Stimulated activated CD4-positive, alpha-beta T cell treated with anti-CD3 and anti-CD28 coated beads, Interleukin-4, amount 100 ng/mL, for 24 hours (primary cell): ENCODE data around the gene MAIP1.

Source experiments
- DNase-seq: peaks from one replicate; pipeline ENCODE4 v3.0.0-alpha.2; 2020

Gene MAIP1

DNA sequence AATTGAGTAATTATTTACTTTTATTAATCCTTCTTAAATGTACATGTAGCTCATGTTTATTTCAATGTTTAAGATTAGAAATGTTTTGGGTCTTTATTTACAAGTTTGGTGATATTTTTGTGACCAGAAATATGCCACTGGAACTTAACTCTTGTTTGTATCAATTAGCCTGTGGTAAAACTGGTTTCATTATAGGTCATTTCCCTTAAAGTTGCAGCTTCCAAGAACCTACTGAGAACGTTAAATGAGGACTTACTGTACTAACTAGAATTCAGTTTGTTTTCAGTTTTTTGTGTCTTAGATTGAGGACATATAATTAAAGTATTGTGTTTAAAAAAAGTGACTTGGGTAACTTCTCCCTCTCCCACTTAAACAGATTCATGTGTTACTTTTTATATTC is 4.4 kb upstream of the MAIP1 start:
- no peak for DNase-seq

DNA sequence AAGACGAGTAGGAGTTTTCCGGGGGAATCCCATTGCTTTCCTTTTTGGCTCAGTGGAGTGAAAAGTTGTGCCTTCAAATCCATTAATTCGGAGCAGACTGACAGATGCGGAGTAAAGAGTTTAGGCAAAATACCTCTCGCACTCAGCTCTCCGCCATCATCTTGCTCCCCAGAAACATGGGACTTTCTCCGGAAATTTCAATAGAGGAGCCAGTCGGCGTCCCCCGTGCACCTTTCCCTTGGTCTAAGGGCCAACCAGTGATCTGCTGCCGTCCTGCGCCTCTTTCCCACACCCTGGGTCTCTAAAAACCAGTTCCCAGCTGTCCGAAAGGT is 409 bp upstream of the MAIP1 start:
- no peak for DNase-seq

DNA sequence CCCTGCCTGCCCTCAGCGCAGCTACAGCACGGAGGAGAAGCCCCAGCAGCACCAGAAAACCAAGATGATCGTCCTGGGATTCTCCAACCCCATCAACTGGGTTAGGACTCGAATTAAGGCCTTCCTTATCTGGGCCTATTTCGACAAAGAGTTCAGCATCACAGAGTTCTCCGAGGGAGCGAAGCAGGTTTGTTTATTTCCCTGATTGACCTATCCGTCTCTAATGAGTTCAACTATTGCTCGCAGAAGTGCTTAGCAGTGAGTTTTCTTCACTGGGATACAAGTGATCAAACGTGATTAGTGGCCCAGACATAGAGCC is 639 bp downstream of the MAIP1 start:
- no peak for DNase-seq

DNA sequence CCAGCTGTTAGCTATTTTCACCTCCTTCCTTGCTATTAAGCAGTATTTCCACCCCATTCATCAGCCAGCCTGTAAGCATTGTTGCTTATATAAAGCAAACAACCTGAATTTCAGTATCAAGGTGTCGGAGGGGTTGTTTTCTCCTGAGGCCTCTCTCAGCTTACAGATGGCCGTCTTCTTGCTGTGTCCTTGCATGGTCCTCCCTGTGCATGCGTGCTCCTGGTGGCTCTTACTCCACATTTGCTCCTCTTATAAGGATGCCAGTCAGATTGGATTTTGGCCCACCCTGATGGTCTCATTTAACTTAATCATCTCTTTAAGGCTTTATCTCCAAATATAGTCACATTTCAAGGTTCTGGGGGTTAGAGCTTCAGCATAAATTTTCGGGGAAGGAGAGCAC is 2.6 kb downstream of the MAIP1 start:
- DNase-seq: no peak

DNA sequence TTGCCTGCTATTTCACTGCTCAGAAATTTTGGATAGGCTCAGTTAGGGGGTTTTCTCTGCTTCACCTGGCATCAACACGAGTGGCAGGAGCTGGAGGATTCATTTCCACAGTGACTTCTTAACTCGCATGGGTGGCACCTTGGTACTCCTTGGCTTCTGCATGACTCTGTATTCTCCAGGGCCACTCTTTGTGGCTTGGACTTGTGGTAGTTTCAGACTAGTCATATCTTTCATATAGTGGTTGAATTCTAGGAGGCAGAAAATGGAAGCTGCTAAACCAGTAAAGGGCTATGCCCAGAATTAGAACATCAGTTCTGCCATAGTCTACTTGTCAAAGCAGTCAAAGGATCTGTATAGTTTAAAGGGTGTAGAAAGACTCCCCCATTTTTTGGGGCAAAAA is 6.8 kb downstream of the MAIP1 start:
- no peak for DNase-seq

DNA sequence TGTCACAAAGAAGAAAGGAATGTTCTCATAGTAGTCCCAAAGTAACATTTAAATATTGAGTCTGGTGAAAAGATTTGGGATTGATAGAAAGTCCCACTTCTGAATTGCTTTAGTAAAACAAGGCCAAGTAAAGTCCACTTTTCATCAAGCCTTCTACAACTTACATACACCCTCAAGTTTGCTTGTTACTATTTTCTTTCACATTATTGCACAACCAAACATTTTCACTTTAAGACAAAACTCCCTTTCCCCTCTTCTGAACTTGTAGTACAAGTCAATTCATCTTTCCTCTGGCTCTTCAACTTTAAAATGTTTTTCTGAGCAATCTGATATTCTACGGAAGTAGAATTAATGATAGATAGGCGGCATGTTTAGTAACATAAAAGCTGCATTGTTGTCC is 11.0 kb downstream of the MAIP1 start:
- DNase-seq: no peak

DNA sequence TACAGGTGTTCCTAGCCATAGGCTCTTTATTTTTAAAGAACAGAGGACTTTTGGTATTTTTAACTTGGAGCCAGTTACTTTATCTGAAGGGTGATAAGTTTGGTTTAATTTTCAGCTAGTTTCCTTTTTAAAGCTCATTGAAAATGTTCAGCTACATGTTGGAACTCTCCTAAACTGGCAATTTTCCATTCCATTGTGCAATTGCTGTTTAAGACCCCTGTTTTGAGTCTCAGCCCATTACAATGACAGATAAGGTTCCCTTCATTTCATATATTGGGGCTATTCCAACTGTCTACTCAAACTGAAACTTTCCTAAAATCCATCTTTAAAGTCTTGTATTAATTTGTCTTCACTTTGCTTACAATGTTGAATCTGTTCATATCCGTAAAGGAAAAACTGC is 11.6 kb downstream of the MAIP1 start:
- no peak for DNase-seq

DNA sequence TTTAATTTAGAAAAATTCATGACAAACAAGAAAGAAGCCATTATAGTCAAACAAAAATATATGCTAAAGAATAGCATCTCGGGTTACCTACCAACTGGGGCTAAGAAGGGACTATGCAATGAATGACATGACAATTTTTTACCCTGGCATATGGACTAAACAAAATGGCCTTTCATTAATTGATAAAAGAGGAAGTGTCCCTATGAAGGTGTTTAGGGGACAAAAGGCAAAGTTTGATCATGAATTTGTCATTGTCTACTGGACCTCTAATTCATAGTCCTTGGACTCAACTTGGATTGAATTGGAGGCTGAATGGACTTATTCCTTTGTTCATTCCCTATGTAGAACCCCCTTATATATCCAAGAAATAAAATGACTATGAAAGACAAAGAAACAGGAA is 12.7 kb downstream of the MAIP1 start:
- no peak for DNase-seq

DNA sequence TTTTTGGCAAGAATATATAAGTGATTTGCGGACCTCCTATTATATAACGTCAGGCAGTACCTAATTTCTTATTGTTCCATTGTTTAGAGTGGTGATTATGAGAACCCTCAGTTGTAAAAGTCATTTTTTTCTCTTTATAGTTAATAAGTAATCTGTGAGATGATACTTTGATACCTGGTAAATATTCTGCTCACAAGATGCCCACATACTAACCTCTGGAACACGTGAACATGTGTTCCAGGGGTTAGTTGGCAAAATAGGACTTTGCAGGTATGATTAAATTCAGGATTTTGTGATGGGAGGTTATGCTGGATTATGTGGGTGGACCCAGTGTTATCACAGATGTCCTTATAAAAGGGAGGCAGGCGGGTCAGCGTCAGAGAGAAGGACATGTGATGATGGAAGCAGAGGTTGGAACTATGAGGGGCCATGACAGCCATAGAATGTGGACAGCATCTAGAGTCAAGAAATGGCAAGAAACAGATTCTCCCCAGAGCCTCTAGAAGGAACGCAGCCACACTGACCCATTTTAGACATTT is 16.8 kb downstream of the MAIP1 start:
- no peak for DNase-seq

DNA sequence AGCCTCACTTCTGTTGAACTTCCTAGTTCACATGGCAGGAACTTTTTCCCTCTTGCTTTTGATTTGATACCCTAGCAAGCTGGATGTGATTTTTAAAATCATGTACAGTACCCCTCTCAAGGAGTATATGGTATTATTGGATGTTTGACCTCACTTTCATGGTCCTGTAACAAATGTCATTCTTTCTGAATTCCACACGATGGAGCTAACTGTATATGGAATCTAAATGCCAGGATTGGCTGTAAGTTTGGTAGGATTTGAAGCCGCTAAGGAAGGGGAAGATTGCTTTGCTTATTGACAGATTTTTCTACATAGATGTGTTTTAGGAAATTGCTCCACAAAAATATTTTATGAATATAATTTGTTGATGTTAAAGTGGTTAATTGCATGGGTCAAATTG is 18.3 kb downstream of the MAIP1 start:
- no peak for DNase-seq

DNA sequence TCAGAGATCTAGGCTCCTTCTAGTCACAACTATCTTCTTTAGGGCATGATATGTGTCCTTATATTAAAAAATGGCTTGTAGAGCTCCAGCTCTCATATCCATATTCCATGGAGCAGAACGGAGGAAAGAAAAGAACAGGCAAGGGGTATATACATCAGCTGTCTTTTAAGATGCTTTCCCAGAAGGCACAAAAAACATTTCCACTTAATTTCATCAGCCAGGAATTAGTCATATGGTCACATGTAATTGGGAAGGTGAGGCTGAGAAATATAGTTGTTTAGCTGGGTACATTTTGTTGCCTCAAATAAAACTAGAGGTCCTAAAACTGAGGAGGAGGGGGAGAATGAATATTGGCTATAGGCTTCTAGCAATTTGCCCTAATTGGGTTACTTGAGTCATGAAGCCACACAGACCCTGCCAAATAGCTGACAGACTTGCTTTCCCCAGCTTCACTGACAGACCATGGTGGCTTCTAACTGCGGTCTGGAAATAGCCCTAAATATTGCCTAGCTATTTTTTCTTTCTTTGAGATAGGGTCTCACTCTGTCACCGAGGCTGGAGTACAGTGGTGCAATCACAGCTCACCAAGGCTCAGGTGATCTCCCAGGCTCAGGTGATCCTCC is 20.0 kb downstream of the MAIP1 start:
- DNase-seq: no peak

DNA sequence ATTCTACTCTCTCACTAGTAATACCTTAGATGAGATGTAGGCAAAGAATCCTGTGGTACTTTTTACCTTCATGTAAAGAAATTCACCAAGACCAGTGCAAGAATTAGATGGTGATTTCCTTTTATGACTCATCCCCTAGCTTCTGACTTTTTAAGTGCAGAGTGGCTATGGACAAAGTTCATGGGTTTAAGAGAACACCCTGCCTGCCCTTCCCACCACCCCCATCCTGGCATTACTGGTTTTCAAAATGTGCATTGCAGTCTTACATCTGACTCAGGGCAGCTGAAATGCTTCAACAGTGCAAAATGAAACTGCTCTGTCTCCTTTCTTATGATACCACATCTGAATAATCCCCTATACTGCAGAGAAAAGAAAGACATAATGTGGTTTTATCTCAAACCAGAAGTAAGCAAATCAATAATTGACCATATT is 22.6 kb downstream of the MAIP1 start:
- peak; percentile 37 for DNase-seq

DNA sequence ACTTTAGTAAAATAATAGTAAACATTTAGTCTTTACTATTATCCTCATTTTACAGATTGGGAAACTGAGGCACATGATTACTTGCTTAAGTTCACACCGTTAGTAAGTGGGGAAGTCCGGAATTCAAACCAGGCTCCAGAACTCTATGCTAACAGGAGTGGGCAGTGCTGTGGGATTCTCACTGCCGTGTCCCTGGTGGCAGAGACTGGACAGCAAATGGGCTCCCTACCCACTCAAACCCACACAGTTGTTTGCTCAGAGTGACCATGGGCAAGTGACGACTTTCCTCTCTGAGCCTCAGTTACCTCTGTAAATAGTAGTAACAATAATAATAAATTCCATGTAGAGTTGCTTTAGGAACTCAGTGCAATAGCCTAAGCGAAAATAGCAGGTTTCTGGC is 24.0 kb downstream of the MAIP1 start:
- no peak for DNase-seq

DNA sequence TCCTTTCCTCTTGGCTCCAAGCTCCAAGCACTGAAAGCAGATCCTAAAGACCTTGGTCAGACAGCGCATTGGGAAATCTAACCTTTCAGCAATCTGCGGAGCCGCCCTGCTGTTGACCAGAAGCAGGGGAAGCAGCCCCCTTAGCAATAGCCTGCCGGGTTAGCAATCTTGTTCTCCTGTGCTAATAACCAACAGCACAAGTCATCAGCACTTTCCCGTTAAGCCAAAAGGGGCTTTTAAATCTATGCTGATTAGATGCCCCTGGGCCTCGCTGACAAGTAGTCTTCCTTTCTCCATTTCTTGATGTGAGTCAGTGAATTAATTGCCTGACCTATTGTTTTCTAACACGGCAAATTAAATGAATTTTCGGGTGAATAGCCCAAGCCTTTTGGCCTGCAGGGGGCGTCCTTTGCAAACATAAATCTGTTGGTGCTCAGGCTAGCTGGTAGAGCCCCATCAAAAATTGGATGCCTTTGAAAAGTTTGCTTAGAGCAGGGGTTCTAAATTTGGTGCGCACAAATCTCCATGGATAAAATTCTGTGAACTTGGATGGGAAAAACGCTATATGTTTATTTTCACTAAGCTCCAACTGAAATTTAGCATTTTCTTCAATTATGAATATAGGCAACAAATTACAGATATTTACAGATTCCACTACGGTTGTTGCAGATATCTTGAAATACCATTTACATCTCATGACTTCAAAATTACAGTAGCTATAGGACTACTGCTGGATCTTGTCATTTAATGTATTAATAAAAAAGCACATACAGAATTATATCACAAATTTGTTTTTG is 24.6 kb downstream of the MAIP1 start:
- peak; percentile 87 for DNase-seq

DNA sequence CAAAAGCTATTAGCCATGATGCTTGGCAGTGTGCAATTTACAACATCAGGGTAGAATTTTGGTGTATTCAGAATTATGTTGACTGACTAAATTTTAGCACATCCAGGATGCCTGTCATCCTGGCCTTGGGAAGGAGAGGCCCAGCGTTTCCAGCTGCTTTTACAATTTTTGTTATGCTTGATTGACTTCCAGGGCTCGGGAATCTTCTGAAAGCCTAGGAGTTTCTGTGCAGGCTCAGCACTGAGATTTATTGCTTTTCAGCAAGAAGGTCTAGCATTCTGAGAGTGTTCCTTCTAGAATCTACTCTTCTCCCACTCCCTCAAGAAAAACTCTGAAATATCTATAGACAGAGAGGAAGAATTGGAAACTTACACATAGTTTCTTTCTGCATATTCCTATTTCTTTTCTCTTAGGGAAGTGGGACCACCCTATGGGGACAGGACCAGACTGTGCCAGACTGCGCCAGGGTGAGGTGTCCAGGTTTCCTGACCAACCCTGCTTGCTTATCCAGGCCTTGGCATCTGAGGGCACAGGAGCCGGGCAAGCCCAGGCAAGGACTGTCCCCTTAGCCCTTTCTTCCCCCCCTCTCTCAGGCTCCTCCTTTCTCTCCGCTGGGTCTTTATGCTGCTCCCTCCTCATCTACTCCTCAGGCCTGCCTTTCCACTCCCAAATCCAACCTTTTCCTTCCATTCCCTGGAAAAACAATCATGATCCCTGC is 26.9 kb downstream of the MAIP1 start:
- DNase-seq: no peak

DNA sequence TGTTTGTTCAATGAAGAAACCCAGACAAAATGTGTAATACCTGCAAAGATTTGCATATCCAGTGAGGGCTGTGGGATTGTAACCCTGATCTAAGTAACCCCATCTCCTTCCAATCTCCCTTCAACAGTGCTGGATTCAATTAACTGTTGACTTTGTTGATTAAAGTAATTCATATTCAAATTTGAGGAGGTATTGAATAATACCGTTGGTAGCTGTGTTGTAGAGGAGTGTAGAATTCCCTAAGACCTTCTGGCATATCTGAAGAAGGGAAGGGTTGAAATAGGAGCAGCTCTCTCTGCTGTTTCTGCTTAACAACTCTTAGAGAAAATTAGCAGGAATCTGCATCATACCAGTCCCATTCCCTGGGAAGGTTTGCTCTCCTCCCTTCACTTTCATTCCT is 28.2 kb downstream of the MAIP1 start:
- no peak for DNase-seq

DNA sequence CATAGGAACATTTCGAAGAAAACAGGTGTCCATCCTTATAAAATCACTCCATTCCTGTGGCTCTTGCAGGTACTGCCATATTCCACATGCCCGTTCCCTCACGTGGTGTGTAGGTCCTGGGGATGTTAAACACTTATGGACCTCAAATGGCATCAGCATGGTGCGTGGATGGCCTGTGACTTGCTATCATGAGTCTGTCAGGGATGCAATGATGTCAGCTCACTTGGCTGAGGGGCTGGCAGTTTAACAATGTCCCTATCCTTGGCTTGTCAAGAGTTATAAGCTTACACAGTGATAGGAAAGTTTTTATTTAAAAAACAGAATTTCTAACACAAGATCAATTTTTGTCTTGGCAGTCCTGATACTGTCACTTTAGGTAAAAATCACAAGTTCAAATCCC is 28.8 kb downstream of the MAIP1 start:
- DNase-seq: no peak

DNA sequence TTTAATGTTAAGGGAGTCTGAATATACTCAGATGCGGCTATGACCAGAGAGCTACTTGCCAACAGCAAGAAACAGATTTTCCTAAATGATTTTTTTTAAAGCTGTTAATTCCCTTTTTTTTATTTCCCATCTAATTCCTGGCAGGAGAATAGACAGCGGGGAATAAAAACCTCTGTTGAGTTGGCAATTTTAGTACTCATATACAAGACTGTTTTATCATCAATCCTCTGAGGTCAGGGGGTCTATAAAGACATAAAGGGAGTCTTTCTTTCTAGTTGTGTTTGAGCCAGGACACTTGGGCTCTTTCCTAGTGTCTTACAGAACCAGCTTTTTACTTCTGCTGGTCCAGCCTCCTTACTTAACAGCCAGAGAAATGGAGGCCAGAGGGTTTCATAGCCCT is 29.4 kb downstream of the MAIP1 start:
- DNase-seq: no peak

DNA sequence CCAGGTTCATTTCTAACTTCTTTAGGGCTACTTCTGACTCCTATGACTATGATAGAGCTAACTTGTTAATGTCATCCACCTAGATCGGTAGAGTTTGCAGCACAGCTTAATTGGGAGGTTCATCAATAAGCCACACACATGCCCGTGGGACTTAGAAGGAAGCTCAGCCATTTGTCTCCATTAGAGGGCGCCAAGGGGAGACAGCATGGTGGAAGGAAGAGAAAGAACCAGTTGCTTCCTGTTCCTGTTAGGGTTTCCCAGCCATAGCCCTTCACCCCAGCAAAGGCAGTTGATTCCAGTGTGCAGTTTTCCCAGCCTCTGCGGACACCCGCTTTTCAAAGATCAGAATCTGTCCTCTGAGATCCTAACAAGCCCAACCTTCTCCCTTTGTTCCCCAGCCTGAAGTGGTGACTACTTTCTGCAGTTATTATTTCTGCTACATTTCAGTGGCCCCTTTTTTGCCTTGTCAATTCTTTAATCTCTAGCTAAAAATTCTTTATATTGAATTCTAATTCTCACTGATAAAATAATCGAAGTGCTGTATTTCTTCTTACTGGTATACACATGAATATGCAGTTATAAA is 30.3 kb downstream of the MAIP1 start:
- peak; percentile 63 for DNase-seq

DNA sequence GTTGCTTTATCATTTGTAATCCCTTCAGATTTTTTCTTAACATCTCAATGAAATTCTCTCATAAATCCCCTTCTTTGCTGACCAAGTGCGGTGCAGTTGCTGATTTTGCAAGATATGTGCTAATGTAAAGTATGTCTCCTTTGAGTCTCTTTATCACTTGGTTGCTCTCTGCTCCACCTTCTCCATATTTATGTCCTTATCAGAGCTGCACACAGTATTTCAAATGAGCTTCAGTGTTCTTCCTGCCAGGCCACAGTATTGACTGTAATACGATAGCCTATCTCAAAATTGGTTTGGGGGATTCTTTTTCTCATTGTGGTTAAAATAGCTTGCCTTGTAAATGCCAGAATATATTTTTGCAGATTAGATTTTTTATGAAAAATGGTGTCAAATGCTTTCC is 32.2 kb downstream of the MAIP1 start:
- DNase-seq: no peak

DNA sequence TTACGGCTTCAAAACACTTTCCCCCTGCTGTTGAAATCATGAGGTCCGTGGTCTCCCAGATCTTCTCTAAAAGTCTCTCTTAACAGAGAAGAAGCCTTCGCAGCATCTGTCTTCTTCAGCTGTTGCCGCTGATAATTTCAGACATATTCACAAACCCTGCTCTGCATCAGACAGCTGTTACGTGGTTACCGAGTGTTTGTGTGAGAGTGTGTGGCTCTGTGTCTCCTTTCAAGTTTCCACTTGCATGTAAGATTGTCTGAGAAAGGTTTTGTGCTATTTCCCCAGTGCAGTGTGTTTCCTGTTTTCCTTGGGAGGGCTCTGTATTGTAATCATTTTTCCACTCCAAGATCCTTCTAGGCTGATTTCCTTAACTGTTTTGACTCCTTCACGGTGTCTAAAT is 32.8 kb downstream of the MAIP1 start:
- DNase-seq: no peak

DNA sequence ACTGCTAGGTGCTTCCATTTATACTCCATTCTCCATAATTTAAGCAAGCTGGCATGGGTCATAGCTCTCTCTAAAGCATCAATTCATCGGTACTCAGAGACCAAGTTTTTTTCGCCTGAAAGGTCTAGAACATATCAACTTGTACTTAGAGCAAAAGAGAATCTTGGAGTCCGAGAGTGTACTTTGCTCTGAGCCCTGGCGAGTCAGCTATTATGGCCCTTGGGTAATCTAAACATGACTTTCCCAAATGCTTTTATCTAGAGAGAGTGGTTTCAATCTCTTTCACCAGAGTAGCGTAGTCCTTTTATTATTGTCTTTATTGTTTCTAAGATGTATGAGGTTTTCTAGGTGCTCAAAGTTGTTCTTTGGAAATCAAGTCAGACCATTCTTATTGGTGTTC is 34.4 kb downstream of the MAIP1 start:
- DNase-seq: no peak

DNA sequence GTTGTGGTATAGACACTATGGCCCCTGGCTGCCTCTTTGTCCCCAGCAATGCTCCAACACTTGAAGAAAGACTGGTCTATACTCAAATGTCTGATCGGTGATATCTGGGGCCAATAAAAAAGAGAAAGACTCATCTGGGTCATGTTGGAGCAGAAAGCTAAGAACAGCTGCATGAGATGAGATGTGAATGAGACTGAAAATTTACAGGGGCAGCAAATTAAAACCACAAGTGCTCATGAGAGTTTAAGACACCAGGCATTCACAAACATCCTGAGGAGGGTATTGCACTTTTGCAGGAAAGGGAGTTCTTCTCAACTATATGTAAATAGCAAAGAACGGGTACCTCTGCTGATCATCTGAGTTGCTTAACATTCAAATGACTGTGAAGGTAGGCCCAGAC is 36.3 kb downstream of the MAIP1 start:
- DNase-seq: no peak

DNA sequence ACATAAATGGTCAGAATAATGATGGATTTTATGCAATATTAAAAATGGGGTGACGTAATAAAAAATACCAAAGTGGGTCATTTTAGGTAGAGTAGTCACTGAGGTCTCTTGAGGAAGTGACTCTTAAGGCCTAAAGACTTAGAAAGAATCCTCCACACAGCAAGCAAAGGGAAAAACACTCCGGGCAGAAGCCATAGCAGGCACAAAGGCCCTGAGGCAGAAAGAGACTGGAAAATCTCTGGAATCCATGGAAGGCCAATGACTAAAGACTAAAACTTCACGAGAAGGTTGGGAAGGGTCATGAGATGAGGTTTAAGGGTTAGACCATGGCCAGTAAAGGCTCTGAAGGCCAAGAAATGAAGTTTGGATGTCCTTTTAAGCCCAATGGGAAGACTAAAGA is 36.9 kb downstream of the MAIP1 start:
- no peak for DNase-seq
